ENCODE data around the gene ANKLE1.

ANKLE1 gene

DNA sequence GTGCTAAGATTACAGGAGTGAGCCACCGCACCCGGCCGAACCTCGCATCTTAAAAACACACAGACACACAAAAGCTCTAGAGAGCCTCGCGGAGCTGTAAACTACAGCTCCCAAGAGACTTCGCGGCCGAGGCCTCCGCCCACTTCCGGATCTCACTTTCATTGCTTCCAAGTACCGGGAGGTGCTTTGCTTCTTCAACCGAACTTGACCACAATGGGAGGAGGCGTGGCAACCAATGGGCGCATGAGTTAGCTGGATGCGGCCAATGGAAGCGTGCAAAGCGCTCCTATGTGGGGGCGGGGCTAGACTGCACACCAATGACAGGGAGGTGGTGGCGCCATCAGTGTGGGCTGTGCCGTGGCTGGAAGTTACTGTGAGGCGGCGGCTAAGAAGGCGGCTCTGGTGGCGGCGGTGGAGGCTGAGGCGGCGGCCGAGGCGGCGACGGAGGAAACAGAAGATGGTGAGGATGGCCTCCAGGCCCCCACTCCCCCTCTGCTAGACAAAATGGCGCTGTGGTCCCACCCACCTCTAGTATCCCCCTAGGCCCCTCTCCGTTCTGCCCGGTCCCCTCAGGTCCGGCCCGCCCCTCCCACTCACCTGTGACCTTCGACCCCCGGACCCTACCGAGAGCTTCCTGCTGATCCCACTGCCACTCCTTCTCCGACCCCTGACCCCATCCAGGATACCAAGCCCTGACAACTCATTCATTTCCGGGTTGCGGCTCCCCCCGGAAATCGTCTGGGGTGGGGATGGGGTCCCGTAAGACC is 27.7 kb downstream of the ANKLE1 start, which contains the start of gene DDA1 (continued):
- TF ChIP-seq, protein P1, sequence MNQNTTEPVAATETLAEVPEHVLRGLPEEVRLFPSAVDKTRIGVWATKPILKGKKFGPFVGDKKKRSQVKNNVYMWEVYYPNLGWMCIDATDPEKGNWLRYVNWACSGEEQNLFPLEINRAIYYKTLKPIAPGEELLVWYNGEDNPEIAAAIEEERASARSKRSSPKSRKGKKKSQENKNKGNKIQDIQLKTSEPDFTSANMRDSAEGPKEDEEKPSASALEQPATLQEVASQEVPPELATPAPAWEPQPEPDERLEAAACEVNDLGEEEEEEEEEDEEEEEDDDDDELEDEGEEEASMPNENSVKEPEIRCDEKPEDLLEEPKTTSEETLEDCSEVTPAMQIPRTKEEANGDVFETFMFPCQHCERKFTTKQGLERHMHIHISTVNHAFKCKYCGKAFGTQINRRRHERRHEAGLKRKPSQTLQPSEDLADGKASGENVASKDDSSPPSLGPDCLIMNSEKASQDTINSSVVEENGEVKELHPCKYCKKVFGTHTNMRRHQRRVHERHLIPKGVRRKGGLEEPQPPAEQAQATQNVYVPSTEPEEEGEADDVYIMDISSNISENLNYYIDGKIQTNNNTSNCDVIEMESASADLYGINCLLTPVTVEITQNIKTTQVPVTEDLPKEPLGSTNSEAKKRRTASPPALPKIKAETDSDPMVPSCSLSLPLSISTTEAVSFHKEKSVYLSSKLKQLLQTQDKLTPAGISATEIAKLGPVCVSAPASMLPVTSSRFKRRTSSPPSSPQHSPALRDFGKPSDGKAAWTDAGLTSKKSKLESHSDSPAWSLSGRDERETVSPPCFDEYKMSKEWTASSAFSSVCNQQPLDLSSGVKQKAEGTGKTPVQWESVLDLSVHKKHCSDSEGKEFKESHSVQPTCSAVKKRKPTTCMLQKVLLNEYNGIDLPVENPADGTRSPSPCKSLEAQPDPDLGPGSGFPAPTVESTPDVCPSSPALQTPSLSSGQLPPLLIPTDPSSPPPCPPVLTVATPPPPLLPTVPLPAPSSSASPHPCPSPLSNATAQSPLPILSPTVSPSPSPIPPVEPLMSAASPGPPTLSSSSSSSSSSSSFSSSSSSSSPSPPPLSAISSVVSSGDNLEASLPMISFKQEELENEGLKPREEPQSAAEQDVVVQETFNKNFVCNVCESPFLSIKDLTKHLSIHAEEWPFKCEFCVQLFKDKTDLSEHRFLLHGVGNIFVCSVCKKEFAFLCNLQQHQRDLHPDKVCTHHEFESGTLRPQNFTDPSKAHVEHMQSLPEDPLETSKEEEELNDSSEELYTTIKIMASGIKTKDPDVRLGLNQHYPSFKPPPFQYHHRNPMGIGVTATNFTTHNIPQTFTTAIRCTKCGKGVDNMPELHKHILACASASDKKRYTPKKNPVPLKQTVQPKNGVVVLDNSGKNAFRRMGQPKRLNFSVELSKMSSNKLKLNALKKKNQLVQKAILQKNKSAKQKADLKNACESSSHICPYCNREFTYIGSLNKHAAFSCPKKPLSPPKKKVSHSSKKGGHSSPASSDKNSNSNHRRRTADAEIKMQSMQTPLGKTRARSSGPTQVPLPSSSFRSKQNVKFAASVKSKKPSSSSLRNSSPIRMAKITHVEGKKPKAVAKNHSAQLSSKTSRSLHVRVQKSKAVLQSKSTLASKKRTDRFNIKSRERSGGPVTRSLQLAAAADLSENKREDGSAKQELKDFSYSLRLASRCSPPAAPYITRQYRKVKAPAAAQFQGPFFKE (tag by site-specific recombination; IDR thresholded peaks at IDR 0.05; ENCODE audit: borderline replicate concordance) = no peak
- TF ChIP-seq ZNF366 (tag by site-specific recombination; conservative IDR thresholded peaks at IDR 0.05) (no peak), ZNF114 (tag by site-specific recombination; IDR thresholded peaks at IDR 0.05) (no peak), HOXD13 (CRISPR knock-in tag; IDR thresholded peaks at IDR 0.05; ENCODE audit: borderline replicate concordance) (no peak), ZNF214 (tag by site-specific recombination; IDR thresholded peaks at IDR 0.05; ENCODE audit: borderline replicate concordance) (no peak), ZNF548 (tag by site-specific recombination; IDR thresholded peaks at IDR 0.05) (no peak), HOXA7 (CRISPR knock-in tag; IDR thresholded peaks at IDR 0.05; ENCODE audit: borderline replicate concordance) (no peak), GLIS1 (tag by site-specific recombination; IDR thresholded peaks at IDR 0.05) (peak; percentile 36; the same call in 1 of the 2 replicates), SCRT2 (tag by site-specific recombination; IDR thresholded peaks at IDR 0.05) (no peak), ZNF248 (tag by site-specific recombination; IDR thresholded peaks at IDR 0.05) (no peak), ZNF707 (tag by site-specific recombination; IDR thresholded peaks at IDR 0.05) (no peak), ZNF596 (tag by site-specific recombination; IDR thresholded peaks at IDR 0.05) (no peak), ZNF830 (tag by site-specific recombination; IDR thresholded peaks at IDR 0.05; ENCODE audit: low read depth) (no peak), ZBTB8A (tag by site-specific recombination; IDR thresholded peaks at IDR 0.05) (no peak), SP2 (tag by site-specific recombination; IDR thresholded peaks at IDR 0.05) (peak; percentile 100), ZNF354C (tag by site-specific recombination; IDR thresholded peaks at IDR 0.05; ENCODE audit: borderline replicate concordance, low read depth) (no peak), GFI1B (tag by site-specific recombination; IDR thresholded peaks at IDR 0.05) (no peak), GLIS2 (tag by site-specific recombination; IDR thresholded peaks at IDR 0.05) (peak; percentile 72), OSR2 (tag by site-specific recombination; IDR thresholded peaks at IDR 0.05) (no peak), ZBTB1 (tag by site-specific recombination; IDR thresholded peaks at IDR 0.05) (no peak), KLF10 (tag by site-specific recombination; IDR thresholded peaks at IDR 0.05) (peak; percentile 93), TCF7L2 (IDR thresholded peaks at IDR 0.05; ENCODE audit: borderline replicate concordance, low read depth, low read length) (no peak), ZNF211 (tag by site-specific recombination; IDR thresholded peaks at IDR 0.05; ENCODE audit: low read depth) (no peak)
- TF ChIP-seq, protein P2, sequence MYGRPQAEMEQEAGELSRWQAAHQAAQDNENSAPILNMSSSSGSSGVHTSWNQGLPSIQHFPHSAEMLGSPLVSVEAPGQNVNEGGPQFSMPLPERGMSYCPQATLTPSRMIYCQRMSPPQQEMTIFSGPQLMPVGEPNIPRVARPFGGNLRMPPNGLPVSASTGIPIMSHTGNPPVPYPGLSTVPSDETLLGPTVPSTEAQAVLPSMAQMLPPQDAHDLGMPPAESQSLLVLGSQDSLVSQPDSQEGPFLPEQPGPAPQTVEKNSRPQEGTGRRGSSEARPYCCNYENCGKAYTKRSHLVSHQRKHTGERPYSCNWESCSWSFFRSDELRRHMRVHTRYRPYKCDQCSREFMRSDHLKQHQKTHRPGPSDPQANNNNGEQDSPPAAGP (tag by site-specific recombination; IDR thresholded peaks at IDR 0.05) = peak; percentile 79; the same call in 1 of the 2 replicates
- TF ChIP-seq, protein P3, sequence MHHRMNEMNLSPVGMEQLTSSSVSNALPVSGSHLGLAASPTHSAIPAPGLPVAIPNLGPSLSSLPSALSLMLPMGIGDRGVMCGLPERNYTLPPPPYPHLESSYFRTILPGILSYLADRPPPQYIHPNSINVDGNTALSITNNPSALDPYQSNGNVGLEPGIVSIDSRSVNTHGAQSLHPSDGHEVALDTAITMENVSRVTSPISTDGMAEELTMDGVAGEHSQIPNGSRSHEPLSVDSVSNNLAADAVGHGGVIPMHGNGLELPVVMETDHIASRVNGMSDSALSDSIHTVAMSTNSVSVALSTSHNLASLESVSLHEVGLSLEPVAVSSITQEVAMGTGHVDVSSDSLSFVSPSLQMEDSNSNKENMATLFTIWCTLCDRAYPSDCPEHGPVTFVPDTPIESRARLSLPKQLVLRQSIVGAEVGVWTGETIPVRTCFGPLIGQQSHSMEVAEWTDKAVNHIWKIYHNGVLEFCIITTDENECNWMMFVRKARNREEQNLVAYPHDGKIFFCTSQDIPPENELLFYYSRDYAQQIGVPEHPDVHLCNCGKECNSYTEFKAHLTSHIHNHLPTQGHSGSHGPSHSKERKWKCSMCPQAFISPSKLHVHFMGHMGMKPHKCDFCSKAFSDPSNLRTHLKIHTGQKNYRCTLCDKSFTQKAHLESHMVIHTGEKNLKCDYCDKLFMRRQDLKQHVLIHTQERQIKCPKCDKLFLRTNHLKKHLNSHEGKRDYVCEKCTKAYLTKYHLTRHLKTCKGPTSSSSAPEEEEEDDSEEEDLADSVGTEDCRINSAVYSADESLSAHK (tag by site-specific recombination; IDR thresholded peaks at IDR 0.05) = no peak
- TF ChIP-seq, protein P4, sequence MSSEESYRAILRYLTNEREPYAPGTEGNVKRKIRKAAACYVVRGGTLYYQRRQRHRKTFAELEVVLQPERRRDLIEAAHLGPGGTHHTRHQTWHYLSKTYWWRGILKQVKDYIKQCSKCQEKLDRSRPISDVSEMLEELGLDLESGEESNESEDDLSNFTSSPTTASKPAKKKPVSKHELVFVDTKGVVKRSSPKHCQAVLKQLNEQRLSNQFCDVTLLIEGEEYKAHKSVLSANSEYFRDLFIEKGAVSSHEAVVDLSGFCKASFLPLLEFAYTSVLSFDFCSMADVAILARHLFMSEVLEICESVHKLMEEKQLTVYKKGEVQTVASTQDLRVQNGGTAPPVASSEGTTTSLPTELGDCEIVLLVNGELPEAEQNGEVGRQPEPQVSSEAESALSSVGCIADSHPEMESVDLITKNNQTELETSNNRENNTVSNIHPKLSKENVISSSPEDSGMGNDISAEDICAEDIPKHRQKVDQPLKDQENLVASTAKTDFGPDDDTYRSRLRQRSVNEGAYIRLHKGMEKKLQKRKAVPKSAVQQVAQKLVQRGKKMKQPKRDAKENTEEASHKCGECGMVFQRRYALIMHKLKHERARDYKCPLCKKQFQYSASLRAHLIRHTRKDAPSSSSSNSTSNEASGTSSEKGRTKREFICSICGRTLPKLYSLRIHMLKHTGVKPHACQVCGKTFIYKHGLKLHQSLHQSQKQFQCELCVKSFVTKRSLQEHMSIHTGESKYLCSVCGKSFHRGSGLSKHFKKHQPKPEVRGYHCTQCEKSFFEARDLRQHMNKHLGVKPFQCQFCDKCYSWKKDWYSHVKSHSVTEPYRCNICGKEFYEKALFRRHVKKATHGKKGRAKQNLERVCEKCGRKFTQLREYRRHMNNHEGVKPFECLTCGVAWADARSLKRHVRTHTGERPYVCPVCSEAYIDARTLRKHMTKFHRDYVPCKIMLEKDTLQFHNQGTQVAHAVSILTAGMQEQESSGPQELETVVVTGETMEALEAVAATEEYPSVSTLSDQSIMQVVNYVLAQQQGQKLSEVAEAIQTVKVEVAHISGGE (tag by site-specific recombination; conservative IDR thresholded peaks at IDR 0.05; ENCODE audit: low read depth) = no peak
- TF ChIP-seq, protein P5, sequence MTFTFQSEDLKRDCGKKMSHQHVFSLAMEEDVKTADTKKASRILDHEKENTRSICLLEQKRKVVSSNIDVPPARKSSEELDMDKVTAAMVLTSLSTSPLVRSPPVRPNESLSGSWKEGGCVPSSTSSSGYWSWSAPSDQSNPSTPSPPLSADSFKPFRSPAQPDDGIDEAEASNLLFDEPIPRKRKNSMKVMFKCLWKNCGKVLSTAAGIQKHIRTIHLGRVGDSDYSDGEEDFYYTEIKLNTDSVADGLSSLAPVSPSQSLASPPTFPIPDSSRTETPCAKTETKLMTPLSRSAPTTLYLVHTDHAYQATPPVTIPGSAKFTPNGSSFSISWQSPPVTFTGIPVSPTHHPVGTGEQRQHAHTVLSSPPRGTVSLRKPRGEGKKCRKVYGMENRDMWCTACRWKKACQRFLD (tag by site-specific recombination; IDR thresholded peaks at IDR 0.05) = no peak

Data from HEK293 (cell line).